Activated B cell treated with CpG ODN at 0.5 μM for 24 hours (primary cell): ENCODE measurements around the gene ARHGEF4. TPM values are rescaled to one million over a fixed set of nuclear protein-coding genes. Genes with fewer than 3 reads are reported as not detected.

Source experiments
- ATAC-seq: fragments of 200-7000 bp; cut with Tn5 transposase; one replicate; pipeline ENCODE4 v1.10.0; 2021; ENCODE audit warnings: low read depth, mild to moderate bottlenecking, moderate library complexity
- CTCF ChIA-PET: fragments of 350-600 bp; sonication (Branson Sonifier 250); formaldehyde crosslinking; loops from one replicate; lab custom pipeline; 2021; ENCODE audit warnings: antibody characterized with exemption; lab: Charles Lee
- POLR2A ChIA-PET: fragments of 350-600 bp; sonication (Branson Sonifier 250); formaldehyde crosslinking; loops from one replicate; lab custom pipeline; 2021; ENCODE audit warnings: antibody characterized with exemption; lab: Charles Lee
- DNase-seq: peaks from one replicate; pipeline ENCODE4 v3.0.0; 2022
- H3K27ac Mint-ChIP-seq: one replicate; pipeline ENCODE4 v1.8.0; 2020; ENCODE audit warnings: mixed read lengths
- H3K27me3 Mint-ChIP-seq: one replicate; pipeline ENCODE4 v1.8.0; 2021; ENCODE audit warnings: mixed read lengths
- H3K36me3 Mint-ChIP-seq: one replicate; pipeline ENCODE4 v1.8.0; 2021; ENCODE audit warnings: low read depth, mixed read lengths
- H3K4me1 Mint-ChIP-seq: one replicate; pipeline ENCODE4 v1.8.0; 2021; ENCODE audit warnings: mixed read lengths
- H3K4me3 Mint-ChIP-seq: one replicate; pipeline ENCODE4 v1.8.0; 2020; ENCODE audit warnings: mild to moderate bottlenecking, mixed read lengths
- H3K9me3 Mint-ChIP-seq: one replicate; pipeline ENCODE4 v1.8.0; 2020; ENCODE audit warnings: mixed read lengths
- CTCF ChIP-seq: fragments of 200-600 bp; IDR thresholded peaks from one replicate; pipeline ENCODE4 v1.8.0; 2022; ENCODE audit warnings: antibody characterized with exemption, mild to moderate bottlenecking
- intact Hi-C: fragments of 100-400 bp; cut with micrococcal nuclease; formaldehyde crosslinking; loops from one replicate; pipeline ENCODE4 v1.15.1; 2024
- total RNA-seq: library from RNA; stranded (reverse); gene quantifications from 2 replicates; pipeline ENCODE4 v1.2.3, GENCODE V29; 2022

ARHGEF4 gene
- total RNA-seq, 1 donor from 2014 or later, result 0.29 TPM

- intact Hi-C loops, result no loop called here
- ATAC-seq, result no peak
- no peaks in the 10 kb centered on the region for H3K27me3 Mint-ChIP-seq
- no peak overlapping the region for H3K4me3 Mint-ChIP-seq
- H3K36me3 Mint-ChIP-seq, result peaks cover 92% of the 10 kb centered on the region
- H3K9me3 Mint-ChIP-seq, result no peaks in the 10 kb centered on the region
- peaks cover 3% of the 10 kb centered on the region for H3K4me1 Mint-ChIP-seq
- no peak for TF ChIP-seq CTCF
- POLR2A ChIA-PET, result no interaction called here
- no peak overlapping the region for H3K27ac Mint-ChIP-seq
- DNase-seq, result no peak
- CTCF ChIA-PET, result no interaction called here
Measured at GRCh38 chr2:131052741-131053263, 216.1 kb downstream of the ARHGEF4 start.

- peaks cover 92% of the 10 kb centered on the region for H3K36me3 Mint-ChIP-seq
- CTCF ChIA-PET, result no interaction called here
- no peak overlapping the region for H3K4me3 Mint-ChIP-seq
- H3K9me3 Mint-ChIP-seq, result no peaks in the 10 kb centered on the region
- no peak overlapping the region for H3K27ac Mint-ChIP-seq
- H3K4me1 Mint-ChIP-seq, result peaks cover 3% of the 10 kb centered on the region
- DNase-seq (no peak), ATAC-seq (no peak)
- POLR2A ChIA-PET, result no interaction called here
- TF ChIP-seq CTCF, result no peak
- no peaks in the 10 kb centered on the region for H3K27me3 Mint-ChIP-seq
- intact Hi-C loops, result no loop called here
Measured at GRCh38 chr2:131054488-131054887, 217.8 kb downstream of the ARHGEF4 start.

DNA sequence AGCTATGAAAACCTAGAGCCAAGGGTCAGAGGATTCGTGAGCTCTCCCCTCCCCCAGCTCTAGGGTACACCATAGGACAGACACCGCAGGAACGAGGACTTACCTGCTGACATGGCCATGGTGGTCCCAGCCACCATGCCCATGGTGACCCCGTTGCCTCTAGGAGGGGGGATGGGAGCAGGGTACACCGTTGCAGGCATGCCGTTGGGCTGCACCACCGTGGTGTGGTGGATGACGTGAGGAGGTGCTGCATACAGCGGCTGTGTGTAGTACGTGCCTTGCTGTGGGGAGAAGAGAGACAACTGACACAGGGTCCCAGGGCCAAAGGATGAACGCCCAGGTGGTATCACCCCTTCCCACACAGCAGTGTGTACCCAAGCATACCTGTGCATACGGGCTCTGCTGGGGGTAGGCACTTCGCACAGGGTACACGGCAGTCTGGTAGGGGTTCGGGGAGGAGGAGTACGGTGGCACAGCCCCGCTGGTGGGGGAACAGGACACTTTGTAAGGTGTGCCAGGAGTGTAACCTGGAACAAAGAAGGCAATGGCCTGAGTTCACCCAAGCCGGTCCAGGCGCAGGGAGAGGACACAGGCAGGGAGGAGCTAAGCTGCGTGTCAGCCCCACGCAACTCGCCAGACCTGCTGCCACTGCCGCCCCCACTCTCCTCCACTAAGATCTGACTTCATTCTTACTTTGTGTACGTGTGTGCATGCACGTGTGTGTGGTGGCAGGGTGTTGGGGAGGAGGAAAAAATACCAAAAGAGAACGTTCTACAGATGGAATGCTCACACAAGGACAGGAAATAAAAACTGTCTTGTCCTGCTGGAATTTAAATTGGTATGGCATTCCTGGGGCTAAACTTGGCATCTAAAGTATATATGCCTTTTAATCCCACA is 218.7 kb downstream of the ARHGEF4 start:
- ATAC-seq (no peak), DNase-seq (no peak)
- CTCF ChIA-PET, result no interaction called here
- Mint-ChIP-seq H3K4me1 (no peaks in the 10 kb centered on the region), H3K9me3 (no peaks in the 10 kb centered on the region), H3K36me3 (peaks cover 88% of the 10 kb centered on the region), H3K4me3 (no peak overlapping the region), H3K27ac (no peak overlapping the region), H3K27me3 (no peaks in the 10 kb centered on the region)
- intact Hi-C loops, result no loop called here
- no peak for TF ChIP-seq CTCF
- POLR2A ChIA-PET, result no interaction called here

- H3K27me3 Mint-ChIP-seq, result no peaks in the 10 kb centered on the region
- no peak overlapping the region for H3K4me3 Mint-ChIP-seq
- no peak for TF ChIP-seq CTCF
- intact Hi-C loops, result no loop called here
- peaks cover 85% of the 10 kb centered on the region for H3K36me3 Mint-ChIP-seq
- DNase-seq (no peak), ATAC-seq (no peak)
- POLR2A ChIA-PET, result no interaction called here
- no peaks in the 10 kb centered on the region for H3K4me1 Mint-ChIP-seq
- no peak overlapping the region for H3K27ac Mint-ChIP-seq
- H3K9me3 Mint-ChIP-seq, result no peaks in the 10 kb centered on the region
- CTCF ChIA-PET, result no interaction called here
Measured at GRCh38 chr2:131056204-131056931, 219.7 kb downstream of the ARHGEF4 start.

GRCh38 chr2:131056932-131057287 is 220.2 kb downstream of the ARHGEF4 start:
- ChIA-PET CTCF (no interaction called here), POLR2A (no interaction called here)
- no peaks in the 10 kb centered on the region for H3K4me1 Mint-ChIP-seq
- H3K36me3 Mint-ChIP-seq, result peaks cover 84% of the 10 kb centered on the region
- TF ChIP-seq CTCF, result no peak
- H3K27me3 Mint-ChIP-seq, result no peaks in the 10 kb centered on the region
- DNase-seq (no peak), ATAC-seq (no peak)
- H3K27ac Mint-ChIP-seq, result no peak overlapping the region
- H3K9me3 Mint-ChIP-seq, result no peaks in the 10 kb centered on the region
- intact Hi-C loops, result no loop called here
- no peak overlapping the region for H3K4me3 Mint-ChIP-seq
